Hematopoietic multipotent progenitor cell treated with erythropoietin and hydrocortisone succinate and interleukin-3 and kit ligand, for 4 days (in vitro differentiated cells): ENCODE data around the gene MEI4.
A peak's percentile ranks its signal among the peaks of the same experiment; 100 is the strongest.
"Not testable (repeated sequence)": the region's sequence is repeated elsewhere in the genome, so short reads cannot be mapped to it uniquely, and the experiment has no call there.

ENCODE experiments used
- DNase-seq: peaks from one replicate; pipeline ENCODE4 v3.0.0-alpha.2; 2015

Gene MEI4

DNA sequence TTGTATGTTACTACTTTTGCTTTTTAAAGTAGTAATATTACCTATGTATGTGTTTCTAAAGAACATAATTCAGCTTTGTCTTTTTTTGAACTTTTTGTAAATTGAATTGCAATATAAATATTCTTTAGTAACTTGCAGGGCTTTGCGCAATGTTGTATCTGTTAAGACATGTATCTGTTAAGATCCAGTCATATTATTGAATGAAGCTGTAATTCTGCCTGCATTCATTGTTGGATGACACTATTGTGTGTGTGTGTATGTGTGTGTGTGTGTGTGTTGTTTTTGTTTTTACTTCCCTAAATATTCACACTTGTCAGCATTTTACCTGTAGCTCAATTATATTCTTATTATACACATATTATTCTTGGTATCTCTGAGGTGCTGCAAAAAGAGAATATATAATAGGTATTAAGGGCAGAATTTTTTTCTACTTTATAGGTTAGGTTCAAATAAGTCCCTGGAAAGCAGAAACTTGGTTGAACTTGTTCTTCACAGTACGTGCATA lies 164.0 kb downstream of the MEI4 start:
- DNase-seq: no peak

DNA sequence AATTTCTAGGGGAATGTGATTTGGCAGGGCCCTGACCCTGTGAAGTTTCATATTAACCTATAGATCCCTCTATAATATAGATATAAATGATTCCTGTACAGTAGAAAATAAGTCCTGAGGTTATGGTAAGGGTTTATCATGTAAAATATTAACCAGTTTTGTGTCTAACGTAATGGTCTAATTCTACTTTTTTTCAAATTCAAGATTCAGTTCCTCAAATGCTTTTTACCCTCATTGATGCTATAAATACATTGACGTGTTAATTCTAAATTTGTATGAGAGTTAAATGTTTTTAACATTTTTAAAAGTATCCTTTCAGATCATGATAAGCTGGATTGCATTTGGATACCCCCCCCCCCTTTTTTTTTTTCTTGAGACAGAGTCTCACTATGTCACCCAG lies 169.4 kb downstream of the MEI4 start:
- DNase-seq: no peak

DNA sequence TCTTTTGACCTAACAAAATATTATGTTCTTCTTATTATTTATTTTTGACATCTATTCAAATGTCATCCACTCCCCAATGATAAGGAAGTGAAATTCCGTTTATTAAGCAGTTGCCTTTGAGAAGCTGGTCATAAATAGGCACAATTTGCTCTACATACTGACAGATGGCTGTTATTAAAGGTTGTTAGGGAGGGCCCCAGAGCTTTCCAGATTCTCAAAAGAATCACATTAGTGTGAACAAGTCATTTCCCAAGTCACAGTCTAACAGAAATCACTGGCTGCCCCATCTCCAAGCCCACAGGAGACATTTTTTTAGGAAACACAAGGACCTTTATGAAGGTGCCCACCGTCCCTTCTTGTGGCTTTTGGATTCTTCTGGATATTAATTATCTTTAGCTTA lies 172.4 kb downstream of the MEI4 start:
- DNase-seq: no peak

DNA sequence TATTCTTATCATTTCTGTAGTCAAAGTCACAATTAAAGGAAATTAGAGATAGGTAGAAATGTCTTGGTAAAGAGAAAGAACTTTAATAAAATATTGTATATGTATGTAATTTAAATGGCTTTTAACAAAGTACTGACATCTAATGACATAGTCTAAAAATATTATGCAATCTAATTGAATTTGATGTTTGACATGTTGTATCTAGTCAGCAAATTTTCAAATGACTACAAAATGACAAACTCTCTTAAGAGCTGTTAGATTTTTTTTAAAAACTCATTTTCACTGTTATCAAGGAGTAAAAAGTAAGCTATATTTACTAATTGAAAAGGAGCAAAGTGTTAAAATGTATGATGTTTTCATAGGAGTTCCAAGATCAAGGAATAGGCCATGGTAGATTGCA lies 176.9 kb downstream of the MEI4 start:
- DNase-seq: no peak

DNA sequence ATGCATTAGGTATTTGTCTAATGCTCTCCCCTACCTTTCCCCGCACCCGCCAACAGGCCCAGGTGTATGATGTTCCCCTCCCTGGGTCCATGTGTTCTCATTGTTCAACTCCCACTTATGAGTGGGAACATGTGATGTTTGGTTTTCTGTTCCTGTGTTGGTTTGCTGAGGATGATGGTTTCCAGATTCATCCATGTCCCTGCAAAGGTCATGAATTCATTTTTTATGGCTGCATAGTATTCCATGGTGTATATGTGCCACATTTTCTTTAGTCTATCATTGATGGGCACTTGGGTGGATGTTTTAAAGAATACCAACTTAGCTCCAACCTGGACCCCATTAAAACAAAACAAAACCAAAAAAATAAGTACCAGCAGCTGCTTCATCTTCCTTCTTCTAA lies 180.9 kb downstream of the MEI4 start:
- DNase-seq: not testable (repeated sequence)

DNA sequence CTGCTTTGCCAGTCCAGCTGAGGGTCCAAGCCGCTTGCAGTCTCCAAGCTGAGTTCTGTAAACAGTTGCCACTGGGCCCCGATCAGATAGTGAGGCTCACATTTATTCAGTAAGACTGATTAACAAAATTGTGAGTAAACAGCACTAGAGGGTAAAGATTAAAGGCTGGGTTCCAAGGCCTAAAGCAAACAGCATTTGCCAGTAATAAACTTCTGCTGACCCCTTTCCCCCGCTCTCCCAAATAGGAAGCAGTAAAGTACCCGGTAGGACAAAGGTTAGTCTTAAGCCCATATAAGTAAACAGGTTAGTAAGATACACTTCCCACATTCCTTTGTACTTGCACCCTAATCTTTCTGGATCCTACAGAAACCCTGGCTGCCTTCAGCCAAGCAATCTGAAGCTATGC lies 181.8 kb downstream of the MEI4 start:
- DNase-seq: no peak

DNA sequence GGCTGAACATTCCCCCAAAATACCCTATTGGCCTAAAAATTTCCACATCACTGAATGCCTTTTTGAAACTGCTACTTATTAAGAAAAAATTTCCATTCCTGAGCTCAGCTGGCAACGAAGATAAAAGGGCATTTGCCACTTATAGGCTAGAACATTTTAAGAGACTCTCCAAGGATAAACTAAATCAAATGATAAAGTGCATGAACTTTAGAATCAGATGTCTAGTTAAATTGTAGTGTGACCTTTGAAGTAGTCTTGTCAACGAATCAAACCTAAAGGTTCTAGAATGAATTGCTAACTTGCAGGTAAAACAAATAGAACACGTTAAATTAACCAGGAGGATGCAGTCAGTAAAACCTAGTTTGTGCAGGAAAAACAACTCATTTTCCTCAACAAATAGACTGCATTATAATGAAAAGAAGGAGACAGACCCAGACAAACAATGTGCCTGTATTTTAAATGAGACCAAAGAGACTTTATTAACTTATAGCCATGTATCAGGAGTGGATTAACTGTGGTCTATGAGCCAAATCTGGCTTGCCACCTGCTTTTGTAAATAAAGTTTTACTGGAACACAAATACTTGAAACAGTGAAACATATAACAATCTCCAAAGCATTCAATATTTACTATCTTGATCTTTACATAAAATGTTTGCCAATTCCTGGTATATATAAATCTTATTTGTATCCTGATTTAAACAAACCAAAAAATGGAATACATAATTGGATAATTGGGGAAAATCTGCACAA lies 184.4 kb downstream of the MEI4 start:
- DNase-seq: no peak

DNA sequence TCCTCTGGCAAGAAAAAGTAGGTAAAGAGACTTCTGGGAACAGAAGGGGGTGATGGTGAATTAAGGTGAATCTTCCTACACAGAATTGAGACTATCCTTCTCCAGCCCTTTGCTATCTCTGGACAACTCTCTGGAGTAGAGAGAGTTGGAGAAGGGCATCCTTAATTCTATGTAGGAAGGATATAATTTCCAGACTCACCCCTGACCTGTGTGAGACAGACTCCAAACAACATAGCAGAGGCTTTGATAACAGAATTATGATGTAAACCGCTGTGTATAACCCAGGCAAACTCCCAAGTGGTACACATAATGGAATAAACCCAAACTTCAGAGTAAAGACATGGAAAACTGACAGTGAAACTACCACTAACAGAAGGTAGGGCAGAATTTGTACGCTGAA lies 186.5 kb downstream of the MEI4 start:
- no peak for DNase-seq

DNA sequence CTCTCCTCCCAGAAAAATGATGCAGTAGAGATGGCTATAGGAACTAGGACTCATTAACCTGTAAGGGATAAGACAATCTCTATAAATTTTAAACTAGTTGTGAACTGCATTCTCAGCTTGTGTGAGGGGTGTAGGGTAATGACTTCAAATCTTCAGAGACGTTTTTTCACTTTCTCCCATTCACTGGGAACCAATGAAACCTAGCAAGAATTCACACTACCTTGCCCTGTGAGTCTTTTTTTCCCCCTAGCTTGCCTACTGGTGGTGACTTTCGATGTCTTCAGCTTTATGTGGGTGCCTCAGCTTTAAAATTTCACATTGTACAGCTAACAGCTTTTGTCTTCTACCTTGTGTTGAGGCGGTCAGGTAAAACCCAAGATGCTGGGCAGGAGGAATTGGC lies 192.0 kb downstream of the MEI4 start:
- no peak for DNase-seq

DNA sequence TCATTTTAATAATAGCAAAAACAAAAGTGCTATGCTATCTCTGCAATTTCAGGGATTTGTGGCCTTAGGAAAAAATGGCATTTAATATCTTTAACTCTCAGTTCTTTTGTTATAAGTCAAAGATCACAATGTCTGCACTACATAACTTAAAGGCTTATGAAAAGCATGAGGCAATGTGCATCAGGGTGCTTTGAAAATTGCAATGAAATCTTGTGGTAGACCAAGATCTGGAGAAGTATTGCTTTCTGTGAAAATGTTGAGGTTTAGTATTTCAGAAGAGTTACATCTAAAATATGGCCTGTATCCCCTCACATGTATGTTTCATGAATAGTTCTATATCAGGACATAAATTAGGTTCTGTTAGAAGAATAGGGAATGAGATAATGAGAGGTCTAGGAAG lies 200.6 kb downstream of the MEI4 start:
- DNase-seq: no peak

DNA sequence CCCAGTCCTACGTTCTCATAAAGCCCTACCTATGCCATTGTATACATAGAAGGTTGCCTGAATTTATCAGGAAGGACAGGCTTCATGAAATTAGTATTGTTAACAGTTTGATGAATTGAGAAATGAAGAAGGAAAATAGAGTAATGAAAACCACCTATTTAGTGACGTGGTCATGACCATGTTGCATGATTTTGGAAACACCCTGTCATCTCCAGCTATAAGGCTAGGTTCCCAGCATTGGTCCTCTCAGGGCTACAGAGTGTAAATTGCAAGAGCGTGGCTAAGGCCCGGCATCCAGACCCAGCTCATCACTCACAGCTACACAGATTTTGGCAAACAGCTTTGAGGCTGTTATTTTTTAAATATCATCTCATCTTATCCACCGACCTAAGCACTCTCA lies 203.6 kb downstream of the MEI4 start:
- no peak for DNase-seq

DNA sequence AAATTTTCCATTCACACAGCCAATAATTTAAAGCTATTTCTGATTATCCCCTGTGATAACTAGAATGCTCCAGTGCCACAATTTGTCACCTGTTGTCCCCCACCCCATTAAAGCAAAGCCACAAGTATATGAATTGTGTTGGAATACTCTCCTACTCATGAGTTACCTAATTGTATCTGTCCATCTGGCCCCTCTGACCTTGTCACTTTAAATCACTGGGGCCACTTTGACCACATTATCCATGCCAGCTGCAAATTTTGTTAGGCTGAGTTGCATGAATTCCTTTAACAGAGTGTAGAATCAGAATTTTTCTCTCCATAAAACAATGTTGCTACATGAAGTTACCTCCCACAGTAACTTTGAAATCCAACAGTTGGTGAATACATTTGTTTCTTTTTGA lies 204.6 kb downstream of the MEI4 start:
- DNase-seq: no peak

DNA sequence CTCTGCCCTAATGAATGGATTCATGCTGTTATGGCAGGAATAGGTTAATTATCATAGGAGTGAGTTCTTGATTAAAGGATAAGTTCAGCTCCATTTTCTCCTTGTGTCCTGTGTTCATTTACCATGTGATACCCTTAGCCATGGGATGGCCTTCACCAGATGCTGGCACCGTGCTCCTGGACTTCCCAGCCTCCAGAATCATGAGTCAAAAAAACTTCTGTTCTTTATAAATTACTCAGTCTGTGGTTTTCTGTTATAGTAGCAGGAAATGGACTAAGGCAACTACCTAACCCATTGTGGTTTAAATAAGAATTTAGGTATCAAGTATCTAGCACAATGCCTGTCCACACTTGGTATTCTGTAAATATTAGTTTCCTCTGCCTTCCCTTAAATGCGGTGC lies 223.5 kb downstream of the MEI4 start:
- DNase-seq: no peak

DNA sequence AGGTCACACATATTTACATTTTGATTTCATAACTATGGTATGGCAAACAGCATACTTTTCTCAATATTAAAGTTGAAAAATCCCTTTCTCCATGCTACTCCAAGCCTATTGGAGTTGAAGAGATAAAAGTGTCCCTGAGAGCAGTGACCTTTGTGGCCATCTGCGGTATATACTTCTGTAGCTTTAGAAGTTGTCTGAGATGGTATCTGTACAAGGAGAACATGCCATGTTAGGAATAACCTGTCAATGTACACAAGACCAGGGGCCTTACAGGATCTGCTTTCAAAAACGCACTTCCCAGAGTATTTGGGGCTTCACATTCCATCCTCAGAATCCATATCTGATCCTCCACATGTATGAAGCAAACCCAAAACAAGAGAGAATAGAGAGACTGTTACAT lies 226.7 kb downstream of the MEI4 start:
- no peak for DNase-seq

DNA sequence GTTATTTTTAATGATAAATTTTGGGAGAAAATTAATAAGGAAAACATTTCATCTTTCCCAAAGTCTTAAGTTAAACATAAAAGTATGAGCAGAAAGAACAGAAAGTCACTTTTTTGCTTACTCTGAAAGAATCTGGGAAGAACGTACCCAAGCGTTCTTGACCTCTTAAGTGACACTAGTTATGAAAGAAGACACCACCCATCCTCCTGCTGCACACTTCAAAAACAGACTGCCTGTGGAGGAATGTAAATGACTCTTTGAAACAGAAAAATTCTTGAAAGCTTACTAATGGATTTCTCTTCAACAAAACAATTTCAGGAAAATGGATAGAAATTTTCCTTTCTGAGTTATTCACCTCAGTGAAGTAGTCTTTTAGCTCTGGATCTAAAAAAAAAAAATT lies 227.7 kb downstream of the MEI4 start:
- no peak for DNase-seq

DNA sequence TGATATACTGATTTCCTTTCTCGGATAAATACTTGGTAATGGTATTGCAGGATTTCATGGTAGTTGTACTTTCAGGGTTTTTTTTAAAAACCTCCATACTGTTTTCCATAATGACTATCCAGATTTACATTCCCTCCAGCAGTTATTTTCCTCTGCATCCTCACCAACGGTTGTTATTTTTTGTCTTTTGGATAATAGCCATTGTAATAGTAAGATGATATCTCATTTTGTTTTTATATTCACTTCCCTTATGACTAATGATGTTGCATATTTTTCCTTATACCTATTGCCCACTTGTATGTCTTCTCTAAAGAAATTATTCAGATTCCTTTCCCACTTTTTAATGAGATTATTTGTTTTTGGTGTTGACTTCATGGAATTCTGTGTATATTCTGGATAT lies 231.0 kb downstream of the MEI4 start:
- no peak for DNase-seq

DNA sequence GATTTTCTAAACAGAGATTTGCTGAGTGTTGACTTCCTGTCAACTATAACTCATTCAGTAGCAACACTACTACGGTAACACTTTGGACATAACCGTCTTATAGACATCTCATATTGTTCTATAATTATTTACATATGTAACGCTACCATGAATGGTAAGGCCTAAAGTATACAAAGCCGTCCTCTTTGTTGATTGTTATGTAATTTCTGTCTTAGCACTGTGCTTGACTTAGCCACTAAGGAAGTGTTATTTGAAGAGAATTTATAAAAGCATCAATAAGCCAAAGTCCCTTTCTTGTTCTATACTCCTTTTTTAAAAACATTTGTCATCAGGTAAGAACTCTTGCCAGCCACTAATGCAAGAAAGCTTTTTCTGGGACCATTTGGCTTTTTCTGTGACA lies 240.6 kb downstream of the MEI4 start:
- DNase-seq: no peak

DNA sequence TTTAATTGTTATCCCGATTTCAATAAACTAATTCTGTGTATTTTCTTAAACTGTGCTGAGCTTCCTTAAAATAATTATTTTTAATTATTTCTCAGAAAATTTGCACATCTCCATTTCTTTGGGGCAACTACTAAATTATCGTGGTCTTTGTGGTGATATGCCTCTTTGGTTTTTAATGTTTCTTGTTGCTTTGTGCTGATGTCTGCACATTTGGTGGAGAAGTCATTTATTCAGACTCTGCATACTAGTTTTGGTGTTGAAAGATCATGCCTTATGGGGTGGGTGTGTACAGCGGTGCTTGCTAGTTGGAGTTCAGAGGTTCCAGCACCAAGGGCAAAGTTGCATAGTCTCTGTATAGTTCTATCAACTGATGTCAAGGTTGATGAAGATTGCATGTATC lies 253.2 kb downstream of the MEI4 start:
- DNase-seq: no peak

DNA sequence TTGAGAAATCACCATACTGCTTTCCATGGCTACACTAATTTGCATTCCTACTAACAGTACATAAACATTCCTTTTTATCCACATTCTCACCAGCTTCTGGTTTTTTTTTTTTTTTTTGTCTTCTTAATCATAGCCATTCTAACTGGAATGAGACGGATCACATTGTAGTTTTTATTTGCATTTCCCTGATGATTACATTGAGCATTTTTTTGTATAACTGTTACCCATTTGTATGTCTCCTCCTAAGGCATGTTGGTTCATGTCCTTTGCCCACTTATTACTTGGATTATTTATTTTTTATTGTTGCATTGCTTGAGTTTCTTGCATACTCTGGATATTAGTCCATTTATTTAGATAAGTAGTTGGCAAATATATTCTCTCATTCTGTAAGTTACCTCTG lies 258.0 kb downstream of the MEI4 start:
- DNase-seq: no peak

DNA sequence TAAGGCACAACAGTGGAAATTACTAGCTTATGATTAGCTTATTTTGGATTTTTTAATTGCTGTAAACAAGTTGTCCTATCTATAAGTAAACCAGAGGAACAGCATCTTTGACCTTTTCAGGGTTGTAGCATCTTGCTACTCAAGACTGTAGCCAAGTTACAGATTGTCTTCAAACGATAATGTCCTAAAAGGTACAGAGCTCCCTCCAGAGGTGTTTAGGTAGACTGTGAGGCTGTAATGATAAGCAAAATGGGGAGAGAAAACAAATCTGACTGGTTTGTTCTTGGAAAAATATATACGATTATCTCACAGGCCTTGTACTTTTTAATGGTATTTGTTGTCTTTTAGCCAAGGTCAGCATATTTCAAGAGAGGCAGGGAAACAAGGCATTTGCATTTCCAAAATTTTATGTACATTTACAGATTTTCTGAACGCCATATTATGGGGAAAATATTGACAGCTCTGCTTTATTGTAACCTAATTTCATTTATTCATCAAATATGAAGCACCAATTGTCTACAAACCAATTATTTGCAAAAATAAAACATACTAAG lies 273.4 kb downstream of the MEI4 start:
- DNase-seq: peak; percentile 4

DNA sequence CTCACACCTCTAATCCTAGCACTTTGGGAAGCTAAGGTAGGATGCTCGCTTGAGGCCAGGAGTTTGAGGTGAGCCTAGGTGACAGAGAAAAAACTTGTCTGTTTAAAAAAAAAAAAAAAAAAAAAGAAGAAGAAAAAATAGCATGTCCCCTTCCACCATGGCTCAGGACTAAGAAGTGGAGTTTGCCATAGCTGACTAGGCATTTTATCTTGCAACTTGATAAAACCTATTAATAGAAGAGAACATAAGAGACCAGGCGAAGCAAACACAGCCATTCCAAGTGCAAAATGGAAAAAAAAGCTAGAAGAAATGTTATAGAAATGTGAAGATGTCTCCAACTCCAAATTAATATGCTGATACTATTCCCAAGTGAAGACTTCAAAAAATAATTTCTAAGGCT lies 277.5 kb downstream of the MEI4 start:
- no peak for DNase-seq

DNA sequence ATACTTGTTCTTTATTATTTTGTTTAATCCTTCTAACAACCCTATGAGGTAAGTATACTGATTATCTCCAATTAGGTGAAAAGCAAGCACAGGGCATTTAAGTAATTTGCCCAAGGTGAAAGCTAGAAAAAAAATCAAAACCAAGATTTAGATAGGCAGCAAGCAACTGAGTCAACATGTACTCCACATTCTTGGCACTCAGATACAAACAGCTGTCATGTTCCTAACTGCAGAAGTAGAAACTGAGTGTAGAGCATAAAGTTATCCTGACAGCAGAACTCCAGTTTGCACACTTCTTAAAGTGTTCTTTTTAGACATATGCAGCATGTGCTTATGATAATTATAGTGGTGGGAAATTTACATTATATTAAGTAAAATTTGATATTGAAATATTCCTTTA lies 278.1 kb downstream of the MEI4 start:
- DNase-seq: no peak

DNA sequence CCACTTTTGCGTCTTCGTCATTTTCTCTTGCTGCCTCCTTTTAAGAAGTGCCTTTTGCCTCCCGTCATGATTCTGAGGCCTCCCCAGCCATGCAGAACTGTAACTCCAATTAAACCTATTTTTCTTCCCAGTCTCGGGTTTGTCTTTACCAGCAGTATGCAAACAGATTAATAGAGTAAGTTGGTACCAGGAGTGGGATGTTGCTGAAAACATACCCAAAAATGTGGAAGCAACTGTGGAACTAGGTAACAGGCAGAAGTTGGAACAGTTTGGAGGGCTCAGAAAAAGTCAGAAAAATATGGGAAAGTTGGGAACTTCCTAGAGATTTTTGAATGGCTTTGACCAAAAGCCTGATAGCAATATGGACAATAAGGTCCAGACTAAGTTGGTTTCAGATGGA lies 309.2 kb downstream of the MEI4 start:
- DNase-seq: no peak

DNA sequence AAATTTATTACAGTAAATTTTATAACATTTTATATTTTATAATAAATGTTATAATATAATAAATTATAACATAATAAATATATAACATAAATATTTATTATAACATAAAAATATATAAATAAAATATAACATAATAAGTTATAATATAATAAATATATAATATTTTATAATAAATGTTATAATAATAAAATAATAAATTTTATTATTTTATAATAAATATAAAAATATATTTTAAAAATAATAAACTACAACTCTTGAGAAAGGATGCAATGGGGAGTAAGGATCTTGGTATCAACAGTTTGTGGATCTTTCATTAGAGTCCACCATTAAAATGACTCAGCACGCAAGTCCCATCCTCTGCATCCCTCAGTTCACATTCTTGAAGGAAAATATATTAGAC lies 312.6 kb downstream of the MEI4 start:
- DNase-seq: no peak

DNA sequence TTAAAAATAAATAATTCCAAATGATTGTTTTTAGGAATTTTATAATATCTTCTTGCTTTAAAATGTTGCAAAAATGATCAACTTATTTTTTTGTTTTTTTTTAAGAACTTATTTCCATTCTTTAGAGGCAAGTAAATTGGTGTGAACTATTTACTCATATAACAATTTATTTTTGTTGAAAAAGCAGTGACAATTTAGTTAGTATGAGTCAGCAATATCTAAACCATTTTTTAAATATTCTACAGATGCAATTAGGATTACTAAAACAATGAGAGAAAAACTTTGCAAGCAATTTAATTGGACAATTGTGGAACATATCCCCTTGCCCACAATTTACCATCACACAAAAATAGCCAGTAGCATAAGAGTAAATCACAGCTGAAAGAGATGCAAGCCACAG lies 319.5 kb downstream of the MEI4 start:
- DNase-seq: no peak
